Measurements from ENCODE around the gene HSPA2.

DNA sequence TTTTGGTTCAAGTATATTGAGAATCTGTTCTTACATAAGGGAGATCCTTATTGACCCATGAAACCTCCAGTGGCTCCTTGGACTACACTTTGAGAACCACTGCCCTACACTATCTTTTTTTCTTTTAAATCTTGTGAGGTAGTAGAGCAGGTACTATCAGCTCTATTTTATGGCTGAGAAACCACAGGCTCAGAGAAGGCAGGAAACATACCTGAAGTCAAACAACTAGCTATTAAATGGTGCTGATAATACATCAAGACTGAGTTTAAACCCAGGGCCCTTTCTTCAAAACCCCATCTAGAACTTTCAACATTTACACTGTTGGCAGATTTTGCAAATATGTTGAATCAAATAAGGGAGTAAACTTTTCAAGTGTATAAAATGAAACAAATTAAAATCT, 43.8 kb upstream of the HSPA2 start:
- TF ChIP-seq, protein P1, sequence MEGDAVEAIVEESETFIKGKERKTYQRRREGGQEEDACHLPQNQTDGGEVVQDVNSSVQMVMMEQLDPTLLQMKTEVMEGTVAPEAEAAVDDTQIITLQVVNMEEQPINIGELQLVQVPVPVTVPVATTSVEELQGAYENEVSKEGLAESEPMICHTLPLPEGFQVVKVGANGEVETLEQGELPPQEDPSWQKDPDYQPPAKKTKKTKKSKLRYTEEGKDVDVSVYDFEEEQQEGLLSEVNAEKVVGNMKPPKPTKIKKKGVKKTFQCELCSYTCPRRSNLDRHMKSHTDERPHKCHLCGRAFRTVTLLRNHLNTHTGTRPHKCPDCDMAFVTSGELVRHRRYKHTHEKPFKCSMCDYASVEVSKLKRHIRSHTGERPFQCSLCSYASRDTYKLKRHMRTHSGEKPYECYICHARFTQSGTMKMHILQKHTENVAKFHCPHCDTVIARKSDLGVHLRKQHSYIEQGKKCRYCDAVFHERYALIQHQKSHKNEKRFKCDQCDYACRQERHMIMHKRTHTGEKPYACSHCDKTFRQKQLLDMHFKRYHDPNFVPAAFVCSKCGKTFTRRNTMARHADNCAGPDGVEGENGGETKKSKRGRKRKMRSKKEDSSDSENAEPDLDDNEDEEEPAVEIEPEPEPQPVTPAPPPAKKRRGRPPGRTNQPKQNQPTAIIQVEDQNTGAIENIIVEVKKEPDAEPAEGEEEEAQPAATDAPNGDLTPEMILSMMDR (IDR thresholded peaks at IDR 0.05) = no peak
- TF ChIP-seq EP300 (IDR thresholded peaks at IDR 0.05) (no peak), POLR2AphosphoS5 (IDR thresholded peaks at IDR 0.05) (no peak)

All from suprapubic skin (tissue), 4 donors.